ENCODE data around the gene BDH1.

GRCh38 chr3:197586181-197586580 lies 30.4 kb upstream of the BDH1 start:
- TF ChIP-seq EZH2 (IDR thresholded peaks at IDR 0.05) = no peak
- TF ChIP-seq POLR2AphosphoS5 (IDR thresholded peaks at IDR 0.05; ENCODE audit: borderline replicate concordance, low read depth, low read length) = no peak
- TF ChIP-seq FOXP2 (optimal IDR thresholded peaks at IDR 0.05; ENCODE audit: control extremely low read depth, extremely low read length, insufficient read depth) = no peak
